WERI-Rb-1 (cell line): Measurements from ENCODE around the gene SYT8.

Source experiments
- DNase-seq: peaks from one replicate; pipeline ENCODE4 v3.0.0-alpha.2; 2020
- H3K27ac ChIP-seq: fragments of 250-450 bp; sonication (Bioruptor Pico); 2 replicates; pipeline ENCODE4 v1.5.1; 2020; ENCODE audit warnings: mild to moderate bottlenecking, moderate library complexity
- H3K27me3 ChIP-seq: fragments of 250-450 bp; sonication (Bioruptor Pico); 2 replicates; pipeline ENCODE4 v1.5.1; 2021; ENCODE audit warnings: mild to moderate bottlenecking, low read depth, moderate library complexity; ENCODE audit not compliant: insufficient read depth, severe bottlenecking
- H3K36me3 ChIP-seq: fragments of 250-450 bp; sonication (Bioruptor Pico); 2 replicates; pipeline ENCODE4 v1.5.1; 2020; ENCODE audit warnings: mild to moderate bottlenecking, moderate library complexity
- H3K4me3 ChIP-seq: 2 replicates; pipeline ENCODE4 v1.5.1; 2011; ENCODE audit warnings: low read depth, mild to moderate bottlenecking, control low read depth, low read length
- H3K9me3 ChIP-seq: fragments of 250-450 bp; sonication (Bioruptor Pico); 2 replicates; pipeline ENCODE4 v1.5.1; 2021; ENCODE audit warnings: mild to moderate bottlenecking, moderate library complexity; ENCODE audit not compliant: severe bottlenecking
- TF ChIP-seq, protein P1 (sequence below): IDR thresholded peaks from 2 replicates; pipeline ENCODE4 v1.5.1; 2011; ENCODE audit warnings: low read depth, mild to moderate bottlenecking, control low read depth, inconsistent platforms, low read length

Gene SYT8

DNA sequence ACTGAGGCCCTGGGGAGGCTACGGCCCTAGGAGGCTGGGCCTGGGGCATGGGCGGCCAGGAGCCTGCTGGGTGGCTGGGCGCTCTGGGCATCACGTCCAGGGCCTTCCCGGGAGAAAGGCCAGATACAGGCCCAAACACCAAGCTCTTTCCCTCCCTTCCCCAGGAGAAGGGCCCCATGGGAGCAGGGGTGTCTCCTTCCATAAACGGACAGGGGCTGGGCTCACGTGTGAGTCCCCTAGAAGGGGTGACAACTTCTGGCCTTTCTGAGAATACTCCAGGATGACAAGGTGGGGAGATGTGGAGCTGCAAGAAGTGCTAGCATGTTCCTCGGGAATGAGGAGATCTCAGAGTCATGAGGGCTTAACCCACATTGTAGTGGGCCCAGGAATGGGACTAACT, 19.5 kb upstream of the SYT8 start:
- no peak overlapping the region for H3K4me3 ChIP-seq

DNA sequence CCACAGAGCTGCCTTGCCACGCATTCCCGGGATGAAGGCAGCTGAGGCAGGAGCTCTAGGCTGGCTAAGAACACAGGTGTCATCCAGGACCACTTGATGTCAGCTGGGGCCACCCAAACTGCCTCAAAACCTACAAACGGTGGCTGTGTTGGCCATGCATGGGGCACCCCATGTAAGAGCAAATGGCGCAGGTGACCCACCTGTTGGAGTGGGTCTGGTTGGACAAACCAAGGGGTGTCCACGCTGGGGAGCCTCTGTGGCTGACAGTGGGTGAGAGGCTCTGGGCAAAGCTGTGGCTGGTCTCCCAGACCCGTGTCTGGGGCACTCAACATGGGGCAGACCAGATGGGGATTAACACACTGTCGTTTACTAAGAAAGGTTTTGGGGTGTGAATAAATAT, 19.0 kb upstream of the SYT8 start:
- Histone ChIP-seq H3K9me3 (peaks cover 23% of the 10 kb centered on the region), H3K27ac (no peak overlapping the region), H3K4me3 (no peak overlapping the region), H3K27me3 (peaks cover 98% of the 10 kb centered on the region), H3K36me3 (no peaks in the 10 kb centered on the region)
- TF ChIP-seq, protein P1, sequence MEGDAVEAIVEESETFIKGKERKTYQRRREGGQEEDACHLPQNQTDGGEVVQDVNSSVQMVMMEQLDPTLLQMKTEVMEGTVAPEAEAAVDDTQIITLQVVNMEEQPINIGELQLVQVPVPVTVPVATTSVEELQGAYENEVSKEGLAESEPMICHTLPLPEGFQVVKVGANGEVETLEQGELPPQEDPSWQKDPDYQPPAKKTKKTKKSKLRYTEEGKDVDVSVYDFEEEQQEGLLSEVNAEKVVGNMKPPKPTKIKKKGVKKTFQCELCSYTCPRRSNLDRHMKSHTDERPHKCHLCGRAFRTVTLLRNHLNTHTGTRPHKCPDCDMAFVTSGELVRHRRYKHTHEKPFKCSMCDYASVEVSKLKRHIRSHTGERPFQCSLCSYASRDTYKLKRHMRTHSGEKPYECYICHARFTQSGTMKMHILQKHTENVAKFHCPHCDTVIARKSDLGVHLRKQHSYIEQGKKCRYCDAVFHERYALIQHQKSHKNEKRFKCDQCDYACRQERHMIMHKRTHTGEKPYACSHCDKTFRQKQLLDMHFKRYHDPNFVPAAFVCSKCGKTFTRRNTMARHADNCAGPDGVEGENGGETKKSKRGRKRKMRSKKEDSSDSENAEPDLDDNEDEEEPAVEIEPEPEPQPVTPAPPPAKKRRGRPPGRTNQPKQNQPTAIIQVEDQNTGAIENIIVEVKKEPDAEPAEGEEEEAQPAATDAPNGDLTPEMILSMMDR = no peak
- DNase-seq = no peak

More for the DNA sequence above, 19.5 kb upstream of the SYT8 start:
- DNase-seq = no peak
- Histone ChIP-seq H3K27me3 (peaks cover 98% of the 10 kb centered on the region), H3K27ac (no peak overlapping the region), H3K9me3 (peaks cover 23% of the 10 kb centered on the region), H3K36me3 (no peaks in the 10 kb centered on the region)
- TF ChIP-seq, protein P1 = no peak

DNA sequence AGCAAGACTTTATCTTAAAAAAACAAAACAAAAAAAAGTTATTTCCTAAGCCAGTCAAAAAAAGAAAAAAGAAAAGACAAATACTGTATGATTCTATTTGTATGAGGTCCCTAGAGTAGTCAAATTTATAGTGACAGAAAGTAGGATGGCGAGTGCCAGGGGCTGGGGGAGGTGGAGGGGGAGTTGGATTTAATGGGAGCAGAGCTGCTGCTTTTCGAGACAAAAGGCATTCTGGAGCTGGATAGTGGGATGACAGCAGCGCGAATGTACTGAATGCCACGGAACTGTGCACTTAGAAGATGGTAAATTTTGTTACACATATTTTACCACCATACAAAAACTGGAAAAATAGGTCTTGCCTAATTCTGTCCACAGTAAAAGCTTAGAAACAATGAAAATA, 17.8 kb upstream of the SYT8 start:
- Histone ChIP-seq H3K27ac (no peak overlapping the region), H3K36me3 (no peaks in the 10 kb centered on the region), H3K9me3 (peaks cover 22% of the 10 kb centered on the region), H3K4me3 (no peak overlapping the region), H3K27me3 (peaks cover 97% of the 10 kb centered on the region)
- TF ChIP-seq, protein P1 = no peak
- DNase-seq = no peak

DNA sequence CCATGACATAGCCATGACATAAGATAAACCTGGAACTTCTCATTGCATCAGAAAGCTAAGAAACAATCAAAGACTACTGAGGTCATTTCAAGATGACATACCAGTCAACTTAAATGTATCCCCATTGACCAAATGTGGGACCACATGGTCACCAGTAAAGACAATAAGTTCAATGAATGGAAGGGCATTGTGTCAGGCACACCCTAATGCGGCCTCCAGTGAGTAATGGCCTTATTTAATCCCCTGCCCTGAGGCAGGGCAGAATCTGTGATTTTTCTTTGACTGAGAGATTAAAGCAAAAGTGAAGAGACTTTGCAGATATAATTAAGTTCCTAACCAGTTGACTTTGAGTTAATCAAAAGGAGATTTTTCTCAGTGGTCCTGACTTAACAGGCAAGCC, 17.3 kb upstream of the SYT8 start:
- Histone ChIP-seq H3K27ac (no peak overlapping the region), H3K4me3 (no peak overlapping the region), H3K9me3 (peaks cover 17% of the 10 kb centered on the region), H3K27me3 (peaks cover 97% of the 10 kb centered on the region), H3K36me3 (no peaks in the 10 kb centered on the region)
- no peak for DNase-seq
- TF ChIP-seq, protein P1 = no peak

DNA sequence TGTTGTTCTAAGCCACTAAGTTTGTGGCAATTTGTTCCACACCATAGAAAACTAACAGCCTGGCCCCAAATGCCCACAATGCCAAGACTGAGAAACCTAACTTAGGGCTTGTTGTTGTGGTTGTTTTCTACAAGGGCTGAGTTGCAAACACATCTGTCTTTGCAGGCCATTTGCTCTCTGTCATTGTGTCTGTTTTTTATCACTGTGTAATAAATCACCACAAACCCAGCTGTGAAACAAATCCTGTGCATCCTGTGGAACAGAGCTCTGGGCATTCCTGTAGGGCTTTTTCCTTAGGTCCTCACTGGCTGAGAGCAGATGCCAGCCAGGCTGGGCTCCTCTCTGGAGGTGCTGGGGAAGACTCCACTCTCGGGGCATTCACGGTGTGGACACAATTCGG, 15.7 kb upstream of the SYT8 start:
- no peaks in the 10 kb centered on the region for H3K36me3 ChIP-seq
- peaks cover 15% of the 10 kb centered on the region for H3K9me3 ChIP-seq
- TF ChIP-seq, protein P1 = no peak
- H3K27me3 ChIP-seq = peaks cover 97% of the 10 kb centered on the region
- no peak overlapping the region for H3K4me3 ChIP-seq
- DNase-seq = no peak
- no peak overlapping the region for H3K27ac ChIP-seq
